NCI-H2107 treated with DMSO at 0.1 percent for 48 hours (cell line): ENCODE measurements around the gene CD79A.

ENCODE experiments used
- DNase-seq: peaks from one replicate; lab custom pipeline; 2025; ENCODE audit not compliant: unreplicated experiment; lab: John Stamatoyannopoulos, UW

CD79A gene

DNA sequence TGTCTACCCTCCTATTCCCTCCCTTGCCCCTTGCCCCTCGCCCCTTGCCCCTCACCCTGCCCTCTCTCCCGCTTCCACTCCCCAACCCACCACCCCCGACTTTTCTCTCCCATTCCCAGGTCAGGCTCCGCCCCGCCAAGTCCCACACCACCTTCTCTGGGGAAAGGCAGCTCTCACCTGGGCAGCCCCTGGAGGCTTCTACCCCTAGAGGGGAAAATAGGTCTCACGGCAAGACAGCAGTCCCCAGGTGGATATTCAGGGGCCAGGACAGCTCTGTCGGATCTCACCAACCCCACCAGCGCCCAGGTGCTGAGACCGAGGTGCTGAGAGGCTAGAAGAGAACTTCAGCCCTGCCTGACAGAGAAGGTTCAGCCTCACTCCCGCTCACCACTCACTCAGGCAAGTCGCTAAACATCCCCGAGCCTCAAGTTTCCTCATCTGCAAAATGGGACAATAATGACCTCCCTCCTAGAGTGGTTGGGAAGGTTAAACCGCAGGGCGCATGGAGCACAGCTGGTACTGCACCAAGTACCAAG is 52.5 kb downstream of the CD79A start:
- no peak for DNase-seq

GRCh38 chr19:41930322-41930722 is 53.2 kb downstream of the CD79A start:
- DNase-seq, result no peak
